ENCODE results near the gene CYP2C19.
"Not testable (repeated sequence)": the region's sequence is repeated elsewhere in the genome, so short reads cannot be mapped to it uniquely, and the experiment has no call there.

The CYP2C19 gene

GRCh38 chr10:94846204-94846603 is 83.7 kb downstream of the CYP2C19 start:
- no peak overlapping the region for H3K4me3 ChIP-seq (ENCODE audit: low read length)
- TF ChIP-seq ZNF274 (IDR thresholded peaks at IDR 0.05; ENCODE audit: low read depth, low read length) = no peak

GRCh38 chr10:94850766-94851165 is 88.3 kb downstream of the CYP2C19 start:
- no peak overlapping the region for H3K4me3 ChIP-seq (ENCODE audit: low read length)
- no peak for TF ChIP-seq ZNF274 (IDR thresholded peaks at IDR 0.05; ENCODE audit: low read depth, low read length)

- no peak for TF ChIP-seq ZNF274 (IDR thresholded peaks at IDR 0.05; ENCODE audit: low read depth, low read length)
- no peak overlapping the region for H3K4me3 ChIP-seq (ENCODE audit: low read length)
Observed at GRCh38 chr10:94851263-94851662, 88.8 kb downstream of the CYP2C19 start.

GRCh38 chr10:94852438-94852837 is 90.0 kb downstream of the CYP2C19 start:
- TF ChIP-seq ZNF274 (IDR thresholded peaks at IDR 0.05; ENCODE audit: low read depth, low read length) = no peak
- H3K4me3 ChIP-seq (ENCODE audit: low read length) = no peak overlapping the region

GRCh38 chr10:94853065-94853464 is 90.6 kb downstream of the CYP2C19 start:
- no peak for TF ChIP-seq ZNF274 (IDR thresholded peaks at IDR 0.05; ENCODE audit: low read depth, low read length)
- no peak overlapping the region for H3K4me3 ChIP-seq (ENCODE audit: low read length)

GRCh38 chr10:94858005-94858404 is 95.5 kb downstream of the CYP2C19 start:
- no peak overlapping the region for H3K4me3 ChIP-seq (ENCODE audit: low read length)
- no peak for TF ChIP-seq ZNF274 (IDR thresholded peaks at IDR 0.05; ENCODE audit: low read depth, low read length)

GRCh38 chr10:94859086-94859485 is 96.6 kb downstream of the CYP2C19 start:
- TF ChIP-seq ZNF274 (IDR thresholded peaks at IDR 0.05; ENCODE audit: low read depth, low read length) = no peak

GRCh38 chr10:94878649-94879048 is 116.2 kb downstream of the CYP2C19 start:
- TF ChIP-seq ZNF274 (IDR thresholded peaks at IDR 0.05; ENCODE audit: low read depth, low read length) = no peak
- no peak overlapping the region for H3K4me3 ChIP-seq (ENCODE audit: low read length)

More at GRCh38 chr10:94859086-94859485, 96.6 kb downstream of the CYP2C19 start:
- H3K4me3 ChIP-seq (ENCODE audit: low read length) = no peak overlapping the region

- H3K4me3 ChIP-seq (ENCODE audit: low read length) = no peak overlapping the region
- no peak for TF ChIP-seq ZNF274 (IDR thresholded peaks at IDR 0.05; ENCODE audit: low read depth, low read length)
Observed at GRCh38 chr10:94879214-94879613, 116.7 kb downstream of the CYP2C19 start.

GRCh38 chr10:94889123-94889522 is 126.6 kb downstream of the CYP2C19 start:
- no peak for TF ChIP-seq ZNF274 (IDR thresholded peaks at IDR 0.05; ENCODE audit: low read depth, low read length)
- H3K4me3 ChIP-seq (ENCODE audit: low read length) = no peak overlapping the region

- no peak overlapping the region for H3K4me3 ChIP-seq (ENCODE audit: low read length)
- TF ChIP-seq ZNF274 (IDR thresholded peaks at IDR 0.05; ENCODE audit: low read depth, low read length) = no peak
Observed at GRCh38 chr10:94890264-94891022, 128.0 kb downstream of the CYP2C19 start.

GRCh38 chr10:94898414-94898813 is 135.9 kb downstream of the CYP2C19 start:
- not testable (repeated sequence) for H3K4me3 ChIP-seq (ENCODE audit: low read length)

- TF ChIP-seq ZNF274 (IDR thresholded peaks at IDR 0.05; ENCODE audit: low read depth, low read length) = no peak
- H3K4me3 ChIP-seq (ENCODE audit: low read length) = no peak overlapping the region
Observed at GRCh38 chr10:94902080-94902479, 139.6 kb downstream of the CYP2C19 start.

- H3K4me3 ChIP-seq (ENCODE audit: low read length) = no peak overlapping the region
- no peak for TF ChIP-seq ZNF274 (IDR thresholded peaks at IDR 0.05; ENCODE audit: low read depth, low read length)
Observed at GRCh38 chr10:94902570-94902969, 140.1 kb downstream of the CYP2C19 start.
